SK-N-SH treated with all-trans-retinoic acid at 6 μM for 48 hours (cell line): ENCODE results near the gene CDK6.

Source experiments
- ATAC-seq: fragments of 200-7000 bp; cut with Tn5 transposase; 3 replicates; pipeline ENCODE4 v1.9.1; 2020; ENCODE audit warnings: mild to moderate bottlenecking, moderate library complexity
- ARNTL ChIP-seq: fragments of 450-650 bp; formaldehyde crosslinking; IDR thresholded peaks from 2 replicates; pipeline ENCODE4 v1.5.0; 2020; ENCODE audit warnings: low read depth, mild to moderate bottlenecking, moderate library complexity, borderline replicate concordance
- CSDC2 ChIP-seq: fragments of 250-450 bp; sonication (Bioruptor Pico); IDR thresholded peaks from 2 replicates; pipeline ENCODE4 v1.5.0; 2020; ENCODE audit warnings: mild to moderate bottlenecking, moderate library complexity
- GLIS3 ChIP-seq: fragments of 250-450 bp; sonication (Bioruptor Pico); IDR thresholded peaks from 2 replicates; pipeline ENCODE4 v1.5.0; 2020; ENCODE audit warnings: mild to moderate bottlenecking, moderate library complexity
- ISL1 ChIP-seq: fragments of 250-450 bp; sonication (Bioruptor Pico); IDR thresholded peaks from 2 replicates; pipeline ENCODE4 v2.1.2; 2022; ENCODE audit warnings: mild to moderate bottlenecking, moderate library complexity
- PPARA ChIP-seq: fragments of 250-450 bp; sonication (Bioruptor Pico); IDR thresholded peaks from 2 replicates; pipeline ENCODE4 v1.5.0; 2020; ENCODE audit warnings: mild to moderate bottlenecking, borderline replicate concordance
- RARB ChIP-seq: fragments of 250-450 bp; sonication (Bioruptor Pico); IDR thresholded peaks from 2 replicates; pipeline ENCODE4 v1.8.0; 2021; ENCODE audit warnings: mild to moderate bottlenecking, moderate library complexity
- SNAI2 ChIP-seq: fragments of 250-450 bp; sonication (Bioruptor Pico); IDR thresholded peaks from 2 replicates; pipeline ENCODE4 v1.5.0; 2020; ENCODE audit warnings: mild to moderate bottlenecking, moderate library complexity
- TCF4 ChIP-seq: fragments of 250-450 bp; sonication (Bioruptor Pico); IDR thresholded peaks from 2 replicates; pipeline ENCODE4 v1.8.0; 2021; ENCODE audit warnings: mild to moderate bottlenecking, moderate library complexity, borderline replicate concordance
- TOX ChIP-seq: fragments of 250-450 bp; sonication (Bioruptor Pico); IDR thresholded peaks from 2 replicates; pipeline ENCODE4 v1.8.0; 2021; ENCODE audit warnings: mild to moderate bottlenecking, moderate library complexity, borderline replicate concordance
- ZC3H10 ChIP-seq: fragments of 250-450 bp; sonication (Bioruptor Pico); IDR thresholded peaks from 2 replicates; pipeline ENCODE4 v1.5.1; 2021; ENCODE audit warnings: mild to moderate bottlenecking, moderate library complexity
- ZFP3 ChIP-seq: fragments of 250-450 bp; sonication (Bioruptor Pico); IDR thresholded peaks from 2 replicates; pipeline ENCODE4 v1.5.0; 2020; ENCODE audit warnings: mild to moderate bottlenecking, moderate library complexity
- ZFP30 ChIP-seq: fragments of 450-650 bp; formaldehyde crosslinking; IDR thresholded peaks from 2 replicates; pipeline ENCODE4 v1.5.0; 2022; ENCODE audit warnings: mild to moderate bottlenecking, moderate library complexity
- ZNF70 ChIP-seq: fragments of 450-650 bp; formaldehyde crosslinking; IDR thresholded peaks from 2 replicates; pipeline ENCODE4 v1.5.0; 2020; ENCODE audit warnings: mild to moderate bottlenecking, moderate library complexity
- TF ChIP-seq, protein P1 (sequence below): fragments of 250-450 bp; sonication (Bioruptor Pico); IDR thresholded peaks from 2 replicates; pipeline ENCODE4 v1.8.0; 2021; ENCODE audit warnings: low read depth, mild to moderate bottlenecking, moderate library complexity, borderline replicate concordance
- TF ChIP-seq, protein P2 (sequence below): fragments of 250-450 bp; sonication (Bioruptor Pico); IDR thresholded peaks from 2 replicates; pipeline ENCODE4 v1.5.1; 2021; ENCODE audit warnings: mild to moderate bottlenecking, moderate library complexity
- TF ChIP-seq, protein P3 (sequence below): fragments of 250-450 bp; sonication (Bioruptor Pico); IDR thresholded peaks from 2 replicates; pipeline ENCODE4 v1.5.1; 2020; ENCODE audit warnings: low read depth, mild to moderate bottlenecking, moderate library complexity
- TF ChIP-seq, protein P4 (sequence below): fragments of 250-450 bp; sonication (Bioruptor Pico); IDR thresholded peaks from 2 replicates; pipeline ENCODE4 v1.8.0; 2020; ENCODE audit warnings: mild to moderate bottlenecking, moderate library complexity, borderline replicate concordance
- TF ChIP-seq, protein P5 (sequence below): fragments of 250-450 bp; sonication (Bioruptor Pico); IDR thresholded peaks from 2 replicates; pipeline ENCODE4 v1.5.0; 2020; ENCODE audit warnings: mild to moderate bottlenecking, moderate library complexity

Gene CDK6

DNA sequence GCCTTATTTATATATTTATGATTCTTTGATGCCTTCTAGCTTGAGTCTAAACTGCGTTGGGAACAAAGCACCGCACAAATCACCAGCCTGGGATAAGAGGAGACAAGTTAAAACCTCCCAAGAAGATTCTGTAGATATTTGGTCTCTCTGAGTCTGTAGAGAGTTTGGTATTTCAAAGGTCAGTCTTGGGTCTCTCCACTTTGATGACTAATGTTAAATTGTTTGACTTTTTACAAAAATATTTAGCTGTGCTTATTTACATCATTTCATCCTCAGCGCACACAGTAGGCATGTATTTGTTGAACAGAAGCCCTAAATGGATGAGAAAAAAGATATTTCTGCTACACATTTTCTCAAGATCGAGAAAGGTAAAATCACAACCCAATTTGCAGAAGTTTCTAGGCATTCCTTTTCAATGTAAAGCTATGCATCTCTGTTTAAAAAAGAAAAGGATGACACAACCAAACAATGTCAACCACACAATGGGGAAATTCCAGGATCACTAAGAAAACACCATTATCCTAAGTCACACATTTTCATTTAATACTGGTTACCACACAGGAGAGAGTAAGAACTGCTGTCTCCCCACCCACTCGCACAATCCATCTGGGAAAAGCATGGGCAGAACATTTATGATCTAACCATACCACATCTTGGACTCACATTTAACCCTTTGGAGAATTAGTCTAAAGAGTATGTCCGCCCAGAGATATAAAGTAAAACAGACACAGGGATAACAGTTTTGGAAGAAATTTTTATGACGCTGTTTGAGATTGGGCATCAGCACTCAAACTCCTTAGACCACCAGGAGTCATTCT is 4.4 kb downstream of the CDK6 start (continued):
- TF ChIP-seq, protein P1, sequence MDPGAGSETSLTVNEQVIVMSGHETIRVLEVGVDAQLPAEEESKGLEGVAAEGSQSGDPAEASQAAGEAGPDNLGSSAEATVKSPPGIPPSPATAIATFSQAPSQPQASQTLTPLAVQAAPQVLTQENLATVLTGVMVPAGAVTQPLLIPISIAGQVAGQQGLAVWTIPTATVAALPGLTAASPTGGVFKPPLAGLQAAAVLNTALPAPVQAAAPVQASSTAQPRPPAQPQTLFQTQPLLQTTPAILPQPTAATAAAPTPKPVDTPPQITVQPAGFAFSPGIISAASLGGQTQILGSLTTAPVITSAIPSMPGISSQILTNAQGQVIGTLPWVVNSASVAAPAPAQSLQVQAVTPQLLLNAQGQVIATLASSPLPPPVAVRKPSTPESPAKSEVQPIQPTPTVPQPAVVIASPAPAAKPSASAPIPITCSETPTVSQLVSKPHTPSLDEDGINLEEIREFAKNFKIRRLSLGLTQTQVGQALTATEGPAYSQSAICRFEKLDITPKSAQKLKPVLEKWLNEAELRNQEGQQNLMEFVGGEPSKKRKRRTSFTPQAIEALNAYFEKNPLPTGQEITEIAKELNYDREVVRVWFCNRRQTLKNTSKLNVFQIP (CRISPR knock-in tag), result 0 out of 2 replicates have a peak, but pooled peaks have one; percentile 38
- TF ChIP-seq PPARA (CRISPR knock-in tag) (no peak), ISL1 (CRISPR knock-in tag) (peak; percentile 50; the same call in 1 of the 2 replicates), ZFP30 (CRISPR knock-in tag) (no peak), CSDC2 (CRISPR knock-in tag) (no peak)
- TF ChIP-seq, protein P2, sequence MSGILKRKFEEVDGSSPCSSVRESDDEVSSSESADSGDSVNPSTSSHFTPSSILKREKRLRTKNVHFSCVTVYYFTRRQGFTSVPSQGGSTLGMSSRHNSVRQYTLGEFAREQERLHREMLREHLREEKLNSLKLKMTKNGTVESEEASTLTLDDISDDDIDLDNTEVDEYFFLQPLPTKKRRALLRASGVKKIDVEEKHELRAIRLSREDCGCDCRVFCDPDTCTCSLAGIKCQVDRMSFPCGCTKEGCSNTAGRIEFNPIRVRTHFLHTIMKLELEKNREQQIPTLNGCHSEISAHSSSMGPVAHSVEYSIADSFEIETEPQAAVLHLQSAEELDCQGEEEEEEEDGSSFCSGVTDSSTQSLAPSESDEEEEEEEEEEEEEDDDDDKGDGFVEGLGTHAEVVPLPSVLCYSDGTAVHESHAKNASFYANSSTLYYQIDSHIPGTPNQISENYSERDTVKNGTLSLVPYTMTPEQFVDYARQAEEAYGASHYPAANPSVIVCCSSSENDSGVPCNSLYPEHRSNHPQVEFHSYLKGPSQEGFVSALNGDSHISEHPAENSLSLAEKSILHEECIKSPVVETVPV (CRISPR knock-in tag), result no peak

DNA sequence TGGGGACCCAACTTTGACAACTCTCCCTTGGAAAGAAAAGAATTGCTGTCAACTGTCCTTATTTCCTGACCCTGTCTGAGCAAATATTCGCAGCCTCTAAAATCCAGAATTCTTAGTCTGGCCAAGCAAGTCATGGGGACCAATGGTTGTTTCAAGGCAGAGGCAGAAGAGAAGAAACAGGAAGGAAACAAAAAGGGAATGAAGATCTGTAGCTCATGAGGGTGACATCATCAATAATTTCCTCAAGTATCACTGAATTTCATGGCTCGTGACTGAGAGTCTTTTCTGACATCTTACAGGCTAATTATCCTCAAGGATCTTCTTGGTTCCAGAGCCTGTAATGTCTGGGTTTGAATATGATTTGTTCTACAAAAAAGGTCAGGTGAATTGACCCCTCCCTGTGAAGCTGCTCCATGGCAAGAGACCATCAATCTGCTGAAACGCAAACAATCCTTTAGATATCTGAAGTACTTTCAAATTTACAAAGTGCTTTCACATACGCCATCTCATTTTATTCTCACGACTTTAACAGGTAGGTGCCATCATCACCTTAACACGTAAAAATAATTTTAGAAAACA is 5.8 kb downstream of the CDK6 start:
- no peak for TF ChIP-seq ZC3H10 (CRISPR knock-in tag)
- TF ChIP-seq, protein P3, sequence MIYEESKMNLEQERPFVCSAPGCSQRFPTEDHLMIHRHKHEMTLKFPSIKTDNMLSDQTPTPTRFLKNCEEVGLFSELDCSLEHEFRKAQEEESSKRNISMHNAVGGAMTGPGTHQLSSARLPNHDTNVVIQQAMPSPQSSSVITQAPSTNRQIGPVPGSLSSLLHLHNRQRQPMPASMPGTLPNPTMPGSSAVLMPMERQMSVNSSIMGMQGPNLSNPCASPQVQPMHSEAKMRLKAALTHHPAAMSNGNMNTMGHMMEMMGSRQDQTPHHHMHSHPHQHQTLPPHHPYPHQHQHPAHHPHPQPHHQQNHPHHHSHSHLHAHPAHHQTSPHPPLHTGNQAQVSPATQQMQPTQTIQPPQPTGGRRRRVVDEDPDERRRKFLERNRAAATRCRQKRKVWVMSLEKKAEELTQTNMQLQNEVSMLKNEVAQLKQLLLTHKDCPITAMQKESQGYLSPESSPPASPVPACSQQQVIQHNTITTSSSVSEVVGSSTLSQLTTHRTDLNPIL (CRISPR knock-in tag), result no peak
- TF ChIP-seq PPARA (CRISPR knock-in tag), result no peak
- TF ChIP-seq TCF4 (CRISPR knock-in tag), result no peak
- no peak for TF ChIP-seq ZFP3 (CRISPR knock-in tag)
- no peak for TF ChIP-seq RARB (CRISPR knock-in tag)
- TF ChIP-seq ZNF70, result no peak
- TF ChIP-seq GLIS3 (CRISPR knock-in tag), result no peak
- TF ChIP-seq ZFP30 (CRISPR knock-in tag), result no peak
- no peak for TF ChIP-seq ARNTL
- TF ChIP-seq, protein P4, sequence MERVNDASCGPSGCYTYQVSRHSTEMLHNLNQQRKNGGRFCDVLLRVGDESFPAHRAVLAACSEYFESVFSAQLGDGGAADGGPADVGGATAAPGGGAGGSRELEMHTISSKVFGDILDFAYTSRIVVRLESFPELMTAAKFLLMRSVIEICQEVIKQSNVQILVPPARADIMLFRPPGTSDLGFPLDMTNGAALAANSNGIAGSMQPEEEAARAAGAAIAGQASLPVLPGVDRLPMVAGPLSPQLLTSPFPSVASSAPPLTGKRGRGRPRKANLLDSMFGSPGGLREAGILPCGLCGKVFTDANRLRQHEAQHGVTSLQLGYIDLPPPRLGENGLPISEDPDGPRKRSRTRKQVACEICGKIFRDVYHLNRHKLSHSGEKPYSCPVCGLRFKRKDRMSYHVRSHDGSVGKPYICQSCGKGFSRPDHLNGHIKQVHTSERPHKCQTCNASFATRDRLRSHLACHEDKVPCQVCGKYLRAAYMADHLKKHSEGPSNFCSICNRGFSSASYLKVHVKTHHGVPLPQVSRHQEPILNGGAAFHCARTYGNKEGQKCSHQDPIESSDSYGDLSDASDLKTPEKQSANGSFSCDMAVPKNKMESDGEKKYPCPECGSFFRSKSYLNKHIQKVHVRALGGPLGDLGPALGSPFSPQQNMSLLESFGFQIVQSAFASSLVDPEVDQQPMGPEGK (CRISPR knock-in tag), result no peak

DNA sequence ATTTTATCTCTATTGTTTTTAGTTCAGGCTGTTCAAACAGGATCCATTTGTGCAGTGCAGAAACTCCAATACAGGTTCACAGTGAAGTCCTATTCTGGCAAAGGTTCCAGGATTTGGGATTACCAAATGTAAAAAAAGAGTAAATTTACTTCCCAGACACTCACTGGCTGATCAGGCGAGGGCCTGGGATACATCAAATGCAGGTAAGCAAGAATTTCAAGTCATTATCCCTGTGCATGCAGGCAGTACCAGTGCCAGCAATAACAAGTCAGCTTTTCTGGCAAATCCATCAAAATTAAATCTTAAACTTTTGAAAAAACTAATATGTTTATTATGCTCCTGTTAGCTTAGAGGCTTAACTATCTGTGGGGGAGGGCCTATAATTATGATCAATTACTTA is 6.3 kb downstream of the CDK6 start:
- TF ChIP-seq, protein P4 (CRISPR knock-in tag), result peak; percentile 75; the same call in 1 of the 2 replicates
- no peak for TF ChIP-seq SNAI2
- TF ChIP-seq, protein P5, sequence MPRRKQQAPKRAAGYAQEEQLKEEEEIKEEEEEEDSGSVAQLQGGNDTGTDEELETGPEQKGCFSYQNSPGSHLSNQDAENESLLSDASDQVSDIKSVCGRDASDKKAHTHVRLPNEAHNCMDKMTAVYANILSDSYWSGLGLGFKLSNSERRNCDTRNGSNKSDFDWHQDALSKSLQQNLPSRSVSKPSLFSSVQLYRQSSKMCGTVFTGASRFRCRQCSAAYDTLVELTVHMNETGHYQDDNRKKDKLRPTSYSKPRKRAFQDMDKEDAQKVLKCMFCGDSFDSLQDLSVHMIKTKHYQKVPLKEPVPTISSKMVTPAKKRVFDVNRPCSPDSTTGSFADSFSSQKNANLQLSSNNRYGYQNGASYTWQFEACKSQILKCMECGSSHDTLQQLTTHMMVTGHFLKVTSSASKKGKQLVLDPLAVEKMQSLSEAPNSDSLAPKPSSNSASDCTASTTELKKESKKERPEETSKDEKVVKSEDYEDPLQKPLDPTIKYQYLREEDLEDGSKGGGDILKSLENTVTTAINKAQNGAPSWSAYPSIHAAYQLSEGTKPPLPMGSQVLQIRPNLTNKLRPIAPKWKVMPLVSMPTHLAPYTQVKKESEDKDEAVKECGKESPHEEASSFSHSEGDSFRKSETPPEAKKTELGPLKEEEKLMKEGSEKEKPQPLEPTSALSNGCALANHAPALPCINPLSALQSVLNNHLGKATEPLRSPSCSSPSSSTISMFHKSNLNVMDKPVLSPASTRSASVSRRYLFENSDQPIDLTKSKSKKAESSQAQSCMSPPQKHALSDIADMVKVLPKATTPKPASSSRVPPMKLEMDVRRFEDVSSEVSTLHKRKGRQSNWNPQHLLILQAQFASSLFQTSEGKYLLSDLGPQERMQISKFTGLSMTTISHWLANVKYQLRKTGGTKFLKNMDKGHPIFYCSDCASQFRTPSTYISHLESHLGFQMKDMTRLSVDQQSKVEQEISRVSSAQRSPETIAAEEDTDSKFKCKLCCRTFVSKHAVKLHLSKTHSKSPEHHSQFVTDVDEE, result peak; percentile 91; the same call in 1 of the 2 replicates
- no peak for TF ChIP-seq ARNTL
- TF ChIP-seq ISL1 (CRISPR knock-in tag), result peak; percentile 91
- peak; percentile 53; the same call in 1 of the 2 replicates for TF ChIP-seq TCF4 (CRISPR knock-in tag)
- TF ChIP-seq GLIS3 (CRISPR knock-in tag), result no peak
- TF ChIP-seq TOX (CRISPR knock-in tag), result no peak
- TF ChIP-seq, all 23 proteins: peak for 4
- no peak for ATAC-seq

More for the DNA sequence above, 5.8 kb downstream of the CDK6 start:
- ATAC-seq, result no peak
